ENCODE data around the gene NFU1. TPM values are rescaled to one million over a fixed set of nuclear protein-coding genes. Genes with fewer than 3 reads are reported as not detected.
"Not testable (repeated sequence)": the region's sequence is repeated elsewhere in the genome, so short reads cannot be mapped to it uniquely, and the experiment has no call there.

NFU1 gene
- total RNA-seq, 2 experiments from 2014 or later: 41.0 to 46.2 TPM

- TF ChIP-seq CTCF (IDR thresholded peaks at IDR 0.05): no peak
- no peak overlapping the region for H3K27ac Mint-ChIP-seq
- H3K27me3 Mint-ChIP-seq: no peaks in the 10 kb centered on the region
- intact Hi-C loops (cut with micrococcal nuclease): no loop called here
- peaks cover 22% of the 10 kb centered on the region for H3K4me1 Mint-ChIP-seq (ENCODE audit: low read depth)
- H3K4me3 Mint-ChIP-seq: no peak overlapping the region
- no peaks in the 10 kb centered on the region for H3K36me3 Mint-ChIP-seq (ENCODE audit: low read depth)
- POLR2A ChIA-PET: interaction anchor here (1.2 kb wide), 1 partner anchor 12 kb away, joined by 7 read pairs; the partner anchor contains the start of gene NFU1
- no peaks in the 10 kb centered on the region for H3K9me3 Mint-ChIP-seq
- CTCF ChIA-PET: no interaction called here
- ATAC-seq (no peak), DNase-seq (no peak)
Observed at GRCh38 chr2:69449906-69450305, 12.7 kb upstream of the NFU1 start.

DNA sequence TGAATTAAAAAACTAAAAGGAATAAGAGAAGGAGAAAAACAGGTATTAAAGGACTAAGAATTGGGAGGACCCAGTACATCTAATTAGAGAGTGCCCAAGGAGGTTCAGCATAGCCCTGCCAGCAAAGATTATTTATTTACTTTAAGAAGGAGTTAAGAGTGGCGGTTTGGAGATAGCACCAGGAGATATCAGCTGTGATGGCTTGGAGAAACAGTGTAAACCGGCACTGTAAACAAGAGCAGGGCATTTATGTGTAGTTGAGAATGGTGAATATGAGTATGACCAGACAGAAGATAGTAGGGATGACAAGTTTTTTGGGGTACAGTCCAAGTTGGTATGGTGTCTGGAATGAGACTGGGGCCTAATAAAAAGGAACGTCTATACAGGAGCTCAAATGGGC is 6.4 kb upstream of the NFU1 start:
- DNase-seq; ATAC-seq; POLR2A ChIA-PET; H3K36me3 Mint-ChIP-seq (ENCODE audit: low read depth); H3K4me1 Mint-ChIP-seq (ENCODE audit: low read depth); H3K9me3 Mint-ChIP-seq; H3K27ac Mint-ChIP-seq; H3K4me3 Mint-ChIP-seq; H3K27me3 Mint-ChIP-seq; intact Hi-C loops (cut with micrococcal nuclease): not testable (repeated sequence)
- CTCF ChIA-PET: interaction anchor here (0.6 kb wide), 1 partner anchor 71 kb away, joined by 4 read pairs; no protein-coding TSS in a partner anchor

DNA sequence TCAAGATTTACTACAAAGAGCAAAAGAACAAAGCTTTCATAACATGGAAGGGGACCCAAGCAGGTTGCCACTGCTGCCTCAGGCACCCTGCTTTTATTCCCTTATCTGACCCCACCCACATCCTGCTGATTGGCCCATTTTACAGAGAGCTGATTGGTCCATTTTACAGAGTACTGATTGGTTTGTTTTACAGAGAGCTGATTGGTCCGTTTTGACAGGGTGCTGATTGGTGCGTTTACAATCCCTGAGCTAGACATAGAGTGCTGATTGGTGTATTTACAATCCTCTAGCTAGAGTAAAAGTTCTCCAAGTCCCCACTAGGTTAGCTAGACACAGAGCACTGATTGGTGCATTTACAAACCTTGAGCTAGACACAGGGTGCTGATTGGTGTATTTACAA is 2.3 kb upstream of the NFU1 start:
- H3K27me3 Mint-ChIP-seq; intact Hi-C loops (cut with micrococcal nuclease); H3K9me3 Mint-ChIP-seq; ATAC-seq; H3K4me3 Mint-ChIP-seq: not testable (repeated sequence)
- peak; percentile 29 for DNase-seq
- Mint-ChIP-seq H3K36me3 (ENCODE audit: low read depth) (peaks cover 14% of the 10 kb centered on the region), H3K4me1 (ENCODE audit: low read depth) (peaks cover 25% of the 10 kb centered on the region), H3K27ac (peak overlapping the region; percentile 32)
- CTCF ChIA-PET: interaction anchor here (1.3 to 1.6 kb wide), 2 partner anchors 13 to 54 kb away, joined by 3 to 4 read pairs; no protein-coding TSS in a partner anchor
- POLR2A ChIA-PET: interaction anchor here (0.6 to 0.9 kb wide), 2 partner anchors 202 to 206 kb away, joined by 3 read pairs; no protein-coding TSS in a partner anchor

DNA sequence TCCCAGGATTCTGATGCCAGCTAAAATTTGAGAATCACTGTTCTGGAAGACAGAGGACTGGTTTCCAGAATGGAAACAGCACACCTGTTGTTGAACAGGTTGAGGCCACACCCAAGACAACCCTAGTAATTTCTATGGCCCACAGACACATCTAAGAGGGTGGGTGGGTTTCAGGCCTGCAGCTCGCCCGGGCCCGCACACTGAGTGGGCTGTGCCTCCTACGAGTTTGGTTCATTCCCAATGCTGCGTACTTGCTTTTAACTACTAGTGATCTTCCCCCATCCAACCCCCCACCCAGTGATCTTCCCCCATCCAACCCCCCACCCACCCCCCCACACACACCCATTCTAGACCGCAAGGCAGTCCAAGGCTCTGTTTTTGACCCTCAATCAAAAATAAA is 1.3 kb upstream of the NFU1 start:
- H3K36me3 Mint-ChIP-seq (ENCODE audit: low read depth): peaks cover 14% of the 10 kb centered on the region
- no peak for ATAC-seq
- ChIA-PET POLR2A (interaction anchor here (1.7 to 2.5 kb wide), 3 partner anchors 16 to 52 kb away, joined by 7 to 25 read pairs (median 7); no protein-coding TSS in a partner anchor), CTCF (interaction anchor here (1.6 to 2.0 kb wide), 3 partner anchors 14 to 286 kb away, joined by 3 to 8 read pairs (median 4); no protein-coding TSS in a partner anchor)
- peak overlapping the region; percentile 93 for H3K27ac Mint-ChIP-seq
- TF ChIP-seq CTCF (IDR thresholded peaks at IDR 0.05): no peak
- peaks cover 10% of the 10 kb centered on the region for H3K9me3 Mint-ChIP-seq
- H3K4me1 Mint-ChIP-seq (ENCODE audit: low read depth): peaks cover 28% of the 10 kb centered on the region
- no peaks in the 10 kb centered on the region for H3K27me3 Mint-ChIP-seq
- intact Hi-C loops (cut with micrococcal nuclease): no loop called here
- H3K4me3 Mint-ChIP-seq: peak overlapping the region; percentile 27
- no peak for DNase-seq

- Mint-ChIP-seq H3K4me1 (ENCODE audit: low read depth) (peaks cover 28% of the 10 kb centered on the region), H3K27me3 (no peaks in the 10 kb centered on the region), H3K27ac (peak overlapping the region; percentile 93), H3K4me3 (peak overlapping the region; percentile 97), H3K36me3 (ENCODE audit: low read depth) (peaks cover 14% of the 10 kb centered on the region), H3K9me3 (peaks cover 10% of the 10 kb centered on the region)
- ATAC-seq: peak; percentile 1
- ChIA-PET CTCF (interaction anchor here (0.6 to 3.0 kb wide), 31 partner anchors 9 to 382 kb away, joined by 3 to 13 read pairs (median 4); no protein-coding TSS in a partner anchor), POLR2A (interaction anchor here (0.9 to 2.5 kb wide), 11 partner anchors 9 to 68 kb away, joined by 3 to 25 read pairs (median 4); no protein-coding TSS in a partner anchor)
- TF ChIP-seq CTCF (IDR thresholded peaks at IDR 0.05): no peak
- peak; percentile 10 for DNase-seq
- intact Hi-C loops (cut with micrococcal nuclease): no loop called here
Observed at GRCh38 chr2:69437751-69438154, 518 bp upstream of the NFU1 start.

DNA sequence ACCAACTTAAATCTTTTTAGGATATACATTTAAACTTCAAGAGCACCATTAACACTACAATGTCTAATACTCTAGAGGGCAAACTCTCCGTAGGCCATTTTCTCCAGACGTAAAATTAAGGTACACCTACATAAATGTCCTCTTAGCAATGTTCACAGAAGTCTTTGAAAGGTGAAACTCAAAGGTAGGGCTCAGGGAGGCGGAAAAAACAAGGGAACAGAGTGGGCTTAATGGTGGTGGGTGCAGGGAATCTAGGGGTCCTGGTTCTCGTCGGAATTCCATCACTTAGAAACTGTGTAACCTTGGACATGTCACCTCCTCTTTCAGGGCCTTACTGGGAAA is 668 bp downstream of the NFU1 start:
- Mint-ChIP-seq H3K9me3 (peaks cover 10% of the 10 kb centered on the region), H3K4me1 (ENCODE audit: low read depth) (peaks cover 28% of the 10 kb centered on the region), H3K4me3 (peak overlapping the region; percentile 97), H3K36me3 (ENCODE audit: low read depth) (peaks cover 14% of the 10 kb centered on the region), H3K27ac (peak overlapping the region; percentile 93), H3K27me3 (no peaks in the 10 kb centered on the region)
- no peak for TF ChIP-seq CTCF (IDR thresholded peaks at IDR 0.05)
- ChIA-PET POLR2A (interaction anchor here (0.6 to 2.5 kb wide), 13 partner anchors 8 to 128 kb away, joined by 3 to 25 read pairs (median 4); no protein-coding TSS in a partner anchor), CTCF (interaction anchor here (0.9 to 3.0 kb wide), 24 partner anchors 9 to 383 kb away, joined by 3 to 13 read pairs (median 4); no protein-coding TSS in a partner anchor)
- ATAC-seq: no peak
- peak; percentile 12 for DNase-seq
- intact Hi-C loops (cut with micrococcal nuclease): no loop called here
